Mucosa of stomach (tissue), 1 donor: ENCODE measurements around the gene DLG2.
"Not testable (repeated sequence)": the region's sequence is repeated elsewhere in the genome, so short reads cannot be mapped to it uniquely, and the experiment has no call there.

ENCODE experiments used
- H3K27me3 ChIP-seq: one replicate; pipeline ENCODE4 v1.7.0; 2013; ENCODE audit warnings: mild to moderate bottlenecking, low read length; ENCODE audit not compliant: control insufficient read depth, insufficient read depth
- H3K36me3 ChIP-seq: one replicate; pipeline ENCODE4 v1.7.0; 2013; ENCODE audit warnings: low read length; ENCODE audit not compliant: control insufficient read depth, insufficient read depth
- H3K4me1 ChIP-seq: one replicate; pipeline ENCODE4 v1.7.0; 2013; ENCODE audit warnings: mild to moderate bottlenecking, low read length; ENCODE audit not compliant: control insufficient read depth, insufficient read depth
- H3K4me3 ChIP-seq: one replicate; pipeline ENCODE4 v1.7.0; 2013; ENCODE audit warnings: low read length
- H3K9ac ChIP-seq: one replicate; pipeline ENCODE4 v1.7.0; 2013; ENCODE audit warnings: mild to moderate bottlenecking, low read length, moderate library complexity
- H3K9me3 ChIP-seq: one replicate; pipeline ENCODE4 v1.7.0; 2013; ENCODE audit warnings: mild to moderate bottlenecking, low read length, moderate library complexity; ENCODE audit not compliant: control insufficient read depth
- donor health status: Pancreatic carcinoma.

Gene DLG2

GRCh38 chr11:85627998-85628770 lies 1.0 kb upstream of the DLG2 start, which contains the start of gene TMEM126B:
Gene TMEM126B (plus strand): TSS chr11:85628593. CDS start chr11:85628608, 15 bp downstream.
- Histone ChIP-seq H3K9me3 (no peaks in the 10 kb centered on the region), H3K4me1 (peaks cover 4% of the 10 kb centered on the region), H3K36me3 (no peaks in the 10 kb centered on the region), H3K27me3 (no peaks in the 10 kb centered on the region), H3K4me3 (peak within 1 kb of the TSS; percentile 90), H3K9ac (peak within 1 kb of the TSS; percentile 84)

- no peaks in the 10 kb centered on the region for H3K9me3 ChIP-seq
- peaks cover 4% of the 10 kb centered on the region for H3K4me1 ChIP-seq
- no peaks in the 10 kb centered on the region for H3K36me3 ChIP-seq
- H3K9ac ChIP-seq, result no peak overlapping the region
- no peak overlapping the region for H3K4me3 ChIP-seq
- H3K27me3 ChIP-seq, result no peaks in the 10 kb centered on the region
Measured at GRCh38 chr11:85626496-85626895, 648 bp downstream of the DLG2 start.

GRCh38 chr11:85620256-85620655 lies 6.9 kb downstream of the DLG2 start:
- no peak overlapping the region for H3K4me3 ChIP-seq
- H3K27me3 ChIP-seq, result no peaks in the 10 kb centered on the region
- no peaks in the 10 kb centered on the region for H3K36me3 ChIP-seq
- no peak overlapping the region for H3K9ac ChIP-seq
- H3K9me3 ChIP-seq, result no peaks in the 10 kb centered on the region
- H3K4me1 ChIP-seq, result no peaks in the 10 kb centered on the region

GRCh38 chr11:85619499-85619898 lies 7.6 kb downstream of the DLG2 start:
- no peaks in the 10 kb centered on the region for H3K4me1 ChIP-seq
- no peaks in the 10 kb centered on the region for H3K9me3 ChIP-seq
- no peak overlapping the region for H3K9ac ChIP-seq
- H3K27me3 ChIP-seq, result no peaks in the 10 kb centered on the region
- no peaks in the 10 kb centered on the region for H3K36me3 ChIP-seq
- H3K4me3 ChIP-seq, result no peak overlapping the region

GRCh38 chr11:85611643-85612042 lies 15.5 kb downstream of the DLG2 start:
- not testable (repeated sequence) for H3K36me3 ChIP-seq, H3K9me3 ChIP-seq, H3K4me1 ChIP-seq, H3K27me3 ChIP-seq, H3K9ac ChIP-seq, H3K4me3 ChIP-seq

- not testable (repeated sequence) for H3K36me3 ChIP-seq, H3K4me1 ChIP-seq, H3K27me3 ChIP-seq, H3K9me3 ChIP-seq, H3K9ac ChIP-seq, H3K4me3 ChIP-seq
Measured at GRCh38 chr11:85609286-85609685, 17.9 kb downstream of the DLG2 start.

- not testable (repeated sequence) for H3K9me3 ChIP-seq, H3K4me1 ChIP-seq, H3K4me3 ChIP-seq, H3K36me3 ChIP-seq, H3K9ac ChIP-seq, H3K27me3 ChIP-seq
Measured at GRCh38 chr11:85608621-85609020, 18.5 kb downstream of the DLG2 start.

- H3K4me1 ChIP-seq, H3K9ac ChIP-seq, H3K36me3 ChIP-seq, H3K9me3 ChIP-seq, H3K27me3 ChIP-seq, H3K4me3 ChIP-seq: not testable (repeated sequence)
Measured at GRCh38 chr11:85606237-85606636, 20.9 kb downstream of the DLG2 start.

- Histone ChIP-seq H3K9ac (no peak overlapping the region), H3K36me3 (no peaks in the 10 kb centered on the region), H3K9me3 (no peaks in the 10 kb centered on the region), H3K4me3 (no peak overlapping the region), H3K4me1 (no peaks in the 10 kb centered on the region), H3K27me3 (no peaks in the 10 kb centered on the region)
Measured at GRCh38 chr11:85603220-85603619, 23.9 kb downstream of the DLG2 start.

- no peaks in the 10 kb centered on the region for H3K9me3 ChIP-seq
- H3K27me3 ChIP-seq, result no peaks in the 10 kb centered on the region
- H3K9ac ChIP-seq, result no peak overlapping the region
- no peak overlapping the region for H3K4me3 ChIP-seq
- no peaks in the 10 kb centered on the region for H3K36me3 ChIP-seq
- H3K4me1 ChIP-seq, result no peaks in the 10 kb centered on the region
Measured at GRCh38 chr11:85602526-85603213, 24.5 kb downstream of the DLG2 start.

- no peaks in the 10 kb centered on the region for H3K27me3 ChIP-seq
- H3K9ac ChIP-seq, result no peak overlapping the region
- no peaks in the 10 kb centered on the region for H3K9me3 ChIP-seq
- H3K36me3 ChIP-seq, result no peaks in the 10 kb centered on the region
- H3K4me1 ChIP-seq, result no peaks in the 10 kb centered on the region
- H3K4me3 ChIP-seq, result no peak overlapping the region
Measured at GRCh38 chr11:85599083-85599482, 28.1 kb downstream of the DLG2 start.

GRCh38 chr11:85596886-85597285 lies 30.3 kb downstream of the DLG2 start:
- Histone ChIP-seq H3K9me3 (no peaks in the 10 kb centered on the region), H3K4me3 (no peak overlapping the region), H3K36me3 (no peaks in the 10 kb centered on the region), H3K27me3 (no peaks in the 10 kb centered on the region), H3K4me1 (no peaks in the 10 kb centered on the region), H3K9ac (no peak overlapping the region)
